GM10266 (cell line): ENCODE data around the gene ASRGL1.

Experiments used
- DNase-seq: peaks from one replicate; pipeline ENCODE4 v3.0.0; 2012; ENCODE audit errors: extremely low spot score
- TF ChIP-seq, protein P1 (sequence below): IDR thresholded peaks from 2 replicates; pipeline ENCODE4 v1.5.1; 2012; ENCODE audit warnings: mild to moderate bottlenecking, low read depth; ENCODE audit not compliant: control insufficient read depth, insufficient read depth; ENCODE audit errors: missing control alignments

The ASRGL1 gene

GRCh38 chr11:62409831-62410230 lies 72.6 kb downstream of the ASRGL1 start:
- TF ChIP-seq, protein P1, sequence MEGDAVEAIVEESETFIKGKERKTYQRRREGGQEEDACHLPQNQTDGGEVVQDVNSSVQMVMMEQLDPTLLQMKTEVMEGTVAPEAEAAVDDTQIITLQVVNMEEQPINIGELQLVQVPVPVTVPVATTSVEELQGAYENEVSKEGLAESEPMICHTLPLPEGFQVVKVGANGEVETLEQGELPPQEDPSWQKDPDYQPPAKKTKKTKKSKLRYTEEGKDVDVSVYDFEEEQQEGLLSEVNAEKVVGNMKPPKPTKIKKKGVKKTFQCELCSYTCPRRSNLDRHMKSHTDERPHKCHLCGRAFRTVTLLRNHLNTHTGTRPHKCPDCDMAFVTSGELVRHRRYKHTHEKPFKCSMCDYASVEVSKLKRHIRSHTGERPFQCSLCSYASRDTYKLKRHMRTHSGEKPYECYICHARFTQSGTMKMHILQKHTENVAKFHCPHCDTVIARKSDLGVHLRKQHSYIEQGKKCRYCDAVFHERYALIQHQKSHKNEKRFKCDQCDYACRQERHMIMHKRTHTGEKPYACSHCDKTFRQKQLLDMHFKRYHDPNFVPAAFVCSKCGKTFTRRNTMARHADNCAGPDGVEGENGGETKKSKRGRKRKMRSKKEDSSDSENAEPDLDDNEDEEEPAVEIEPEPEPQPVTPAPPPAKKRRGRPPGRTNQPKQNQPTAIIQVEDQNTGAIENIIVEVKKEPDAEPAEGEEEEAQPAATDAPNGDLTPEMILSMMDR = no peak
- DNase-seq = no peak

DNA sequence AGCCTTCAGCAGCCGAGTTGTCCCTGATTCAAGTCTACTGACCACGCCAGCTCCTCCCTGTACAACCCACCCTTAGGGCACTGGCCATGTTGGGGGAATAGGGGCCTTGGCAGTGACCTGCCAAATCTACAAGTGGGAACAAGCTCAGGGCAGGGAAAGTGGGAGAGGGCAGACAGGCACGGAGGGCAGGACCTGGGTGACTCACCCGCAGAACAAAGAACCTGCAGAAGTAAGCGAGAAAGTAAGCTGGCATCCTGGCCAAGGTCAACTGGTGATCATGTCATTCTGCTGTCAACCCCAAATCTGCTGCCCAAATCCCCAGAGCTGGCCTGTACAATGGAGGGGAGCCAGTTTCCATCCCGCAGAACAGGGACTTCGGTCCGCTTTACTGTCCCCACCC lies 73.7 kb downstream of the ASRGL1 start:
- TF ChIP-seq, protein P1 = no peak
- DNase-seq = no peak

DNA sequence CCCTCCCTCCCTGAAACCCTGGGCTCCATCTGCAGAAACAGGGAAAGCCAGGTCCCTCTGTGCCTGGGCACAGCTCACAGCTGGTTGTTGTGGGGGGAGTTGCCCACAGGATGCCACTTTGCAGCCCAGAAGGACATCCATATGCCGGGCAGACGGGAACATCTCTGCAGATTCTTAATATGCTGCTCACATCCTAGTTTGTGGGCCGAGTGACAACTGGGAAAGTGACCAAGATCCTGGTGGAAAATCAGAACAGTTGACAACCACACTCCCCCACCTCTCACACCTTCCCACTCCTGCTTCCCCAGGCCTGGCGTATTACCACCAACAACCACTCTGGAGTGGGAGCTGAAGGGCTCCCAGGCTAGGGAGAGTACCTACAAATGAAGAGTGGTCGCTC lies 74.3 kb downstream of the ASRGL1 start:
- TF ChIP-seq, protein P1 = no peak
- no peak for DNase-seq

DNA sequence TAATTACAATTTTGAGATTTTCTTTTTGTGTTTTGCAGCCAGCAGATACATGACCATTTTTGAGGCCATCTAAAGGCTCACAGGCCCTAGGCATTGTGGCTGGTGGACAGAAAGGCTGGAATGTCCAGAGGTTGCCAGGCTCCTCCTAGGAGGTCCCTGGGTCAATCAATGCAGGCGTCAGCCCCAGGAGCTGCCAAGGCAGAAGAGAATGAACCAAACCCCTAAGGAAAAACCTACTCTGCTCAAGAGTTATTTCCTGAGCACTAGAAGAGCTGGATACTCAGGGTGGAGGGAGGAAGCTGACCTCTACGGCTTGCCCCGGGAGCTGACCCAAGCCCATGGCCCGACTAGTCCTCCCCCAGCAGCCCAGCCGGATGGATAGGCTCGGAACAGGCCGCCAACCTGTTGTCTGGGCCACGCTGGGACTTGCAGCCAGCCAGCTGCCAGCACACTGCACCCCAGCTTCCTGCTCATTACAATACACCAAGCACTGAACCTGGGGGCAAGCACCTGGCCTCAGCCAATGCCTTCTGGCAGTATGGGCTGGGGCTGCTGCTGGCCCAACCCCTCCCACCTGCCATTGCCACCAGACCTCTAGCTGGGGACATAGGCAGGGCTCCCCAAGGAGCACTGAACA lies 75.9 kb downstream of the ASRGL1 start:
- TF ChIP-seq, protein P1 = no peak
- DNase-seq = no peak

DNA sequence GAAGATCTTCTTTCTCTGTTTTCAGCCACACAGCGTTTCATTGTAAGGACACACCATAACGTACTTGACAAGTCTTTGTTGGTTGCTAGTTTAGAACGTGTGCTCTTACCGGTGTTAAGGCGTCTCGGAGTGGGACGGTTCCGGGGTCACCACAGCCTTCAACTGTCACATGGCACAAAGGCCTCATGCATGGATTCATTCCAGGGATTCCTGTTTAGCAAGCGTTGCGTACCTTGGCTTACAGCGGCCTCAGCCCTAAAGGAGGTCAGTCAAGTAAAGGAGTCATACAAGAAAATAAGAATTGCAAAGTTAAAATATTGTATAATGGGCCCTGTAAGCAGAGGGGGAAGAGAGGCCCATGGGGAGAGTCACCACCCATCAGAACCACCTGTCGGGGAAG lies 79.3 kb downstream of the ASRGL1 start:
- DNase-seq = no peak
- TF ChIP-seq, protein P1 = no peak

DNA sequence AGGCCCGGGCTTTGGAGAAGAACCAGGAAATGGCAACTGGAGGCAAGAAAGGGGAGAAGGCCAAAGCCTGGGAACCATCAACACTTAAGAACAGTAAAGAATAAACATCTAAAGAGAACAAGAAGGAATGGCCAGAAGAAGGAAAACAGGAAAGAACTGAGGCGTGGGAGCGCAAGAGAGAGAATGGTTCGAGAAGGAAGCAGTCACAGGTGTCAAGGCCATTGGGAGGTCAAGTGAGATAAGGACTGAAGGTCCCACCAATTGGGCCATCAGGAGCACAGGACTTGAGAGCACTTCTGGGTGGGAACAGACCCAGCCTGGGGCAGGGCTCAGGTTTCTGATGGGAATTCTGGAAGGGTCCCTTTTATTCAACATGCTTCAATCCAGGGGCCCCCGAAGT lies 80.9 kb downstream of the ASRGL1 start:
- TF ChIP-seq, protein P1 = no peak

DNA sequence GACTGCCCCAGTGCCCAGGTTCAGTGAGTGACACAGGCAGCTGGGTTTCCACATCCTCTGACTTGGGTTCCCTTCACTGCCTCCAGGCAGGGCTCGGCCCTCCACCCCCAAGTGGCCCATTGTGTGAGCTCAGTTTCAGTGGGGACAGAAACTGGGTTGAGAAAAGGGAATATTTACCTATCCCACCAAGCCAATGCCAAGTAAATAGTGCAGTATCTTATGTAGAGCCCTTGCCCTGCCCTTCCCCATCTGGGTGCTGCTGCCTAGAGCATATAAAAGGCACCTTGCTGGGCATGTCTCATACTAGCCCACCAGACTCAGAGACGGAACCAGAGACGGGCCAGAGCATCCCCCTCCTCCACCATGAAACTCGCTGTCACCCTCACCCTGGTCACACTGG lies 81.5 kb downstream of the ASRGL1 start, which contains the start of gene SCGB1A1:
TSS of gene SCGB1A1 (plus strand) at position 301 of the 400 bp plus-strand sequence. CDS start at position 364, 63 bp downstream.
- TF ChIP-seq, protein P1 = no peak
- DNase-seq = no peak

More for the DNA sequence above, 80.9 kb downstream of the ASRGL1 start:
- no peak for DNase-seq
